DMS153 treated with DMSO at 0.1 percent for 48 hours (cell line): ENCODE data around the gene ADGRL1.

ENCODE experiments used
- DNase-seq: peaks from one replicate; lab custom pipeline; 2025; ENCODE audit not compliant: unreplicated experiment; lab: John Stamatoyannopoulos, UW

Gene ADGRL1

DNA sequence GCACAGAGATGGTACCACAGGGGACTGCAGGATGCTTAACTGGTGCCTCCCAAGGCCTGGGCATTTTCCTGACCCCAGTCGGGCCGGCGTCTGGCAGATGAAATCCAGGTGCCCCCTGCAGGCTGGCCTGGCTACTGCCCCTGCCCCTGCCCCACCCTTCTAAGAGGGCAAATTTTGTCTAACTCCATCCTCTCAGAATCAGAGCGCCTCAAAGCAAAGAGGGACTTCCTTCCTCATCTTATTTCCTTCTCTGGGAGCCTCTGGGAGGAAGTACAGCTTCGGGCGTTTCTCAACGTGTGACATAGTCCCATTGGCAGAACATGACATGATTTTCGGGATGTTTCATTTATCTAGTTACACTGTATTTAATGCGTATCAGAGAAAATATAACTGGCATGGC lies 91.1 kb downstream of the ADGRL1 start:
- no peak for DNase-seq

DNA sequence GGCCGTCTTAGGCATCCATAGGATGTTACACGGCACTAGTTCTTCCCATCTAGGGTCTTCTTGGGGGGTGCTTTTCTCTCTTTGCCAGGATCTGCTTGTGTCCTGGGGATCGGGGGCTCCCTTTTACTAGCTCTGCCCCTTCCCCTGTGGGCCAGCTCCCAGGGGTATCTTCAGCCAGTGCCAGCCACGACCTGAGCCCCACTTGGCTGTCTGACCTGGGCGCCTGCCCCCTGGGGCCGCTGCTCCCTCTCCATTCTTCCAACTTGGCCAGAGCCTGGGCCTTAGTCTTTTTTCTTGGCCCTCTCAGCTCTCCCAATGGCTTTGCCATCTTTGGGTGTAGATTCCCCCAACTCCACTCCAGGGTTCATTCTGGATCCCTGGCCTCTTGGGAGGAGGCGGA lies 91.5 kb downstream of the ADGRL1 start:
- no peak for DNase-seq

DNA sequence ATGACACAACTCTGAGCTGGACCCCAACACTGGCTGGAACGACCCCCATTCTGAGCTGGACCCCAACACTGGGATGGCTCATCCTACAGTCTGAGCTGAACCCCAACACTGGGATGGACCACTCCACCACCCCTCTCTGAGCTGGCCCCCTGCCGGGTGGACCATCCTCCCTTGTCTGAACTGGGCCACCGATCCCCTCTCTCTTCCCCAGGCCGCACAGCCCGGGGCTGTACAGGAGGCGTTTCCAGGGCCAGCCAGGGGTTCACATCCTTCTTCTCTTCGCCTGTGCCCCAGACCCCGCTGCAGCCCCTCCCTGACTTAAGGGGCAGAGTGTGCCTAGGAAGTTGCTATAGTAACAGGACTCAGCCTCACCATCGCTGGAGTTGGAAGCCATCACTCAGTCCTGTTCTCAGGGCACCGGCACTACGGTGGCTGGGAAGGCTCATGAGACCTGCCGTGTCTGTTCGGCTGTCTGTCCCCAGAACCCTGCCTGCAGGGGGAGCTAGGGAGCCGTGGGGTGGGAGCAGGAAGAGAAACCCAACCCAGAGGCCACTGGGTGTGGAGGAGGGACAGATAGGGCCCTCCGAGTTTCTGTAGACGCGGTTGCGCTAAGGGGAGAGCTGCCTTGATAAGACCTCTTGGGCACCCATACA lies 92.1 kb downstream of the ADGRL1 start:
- DNase-seq, result no peak

DNA sequence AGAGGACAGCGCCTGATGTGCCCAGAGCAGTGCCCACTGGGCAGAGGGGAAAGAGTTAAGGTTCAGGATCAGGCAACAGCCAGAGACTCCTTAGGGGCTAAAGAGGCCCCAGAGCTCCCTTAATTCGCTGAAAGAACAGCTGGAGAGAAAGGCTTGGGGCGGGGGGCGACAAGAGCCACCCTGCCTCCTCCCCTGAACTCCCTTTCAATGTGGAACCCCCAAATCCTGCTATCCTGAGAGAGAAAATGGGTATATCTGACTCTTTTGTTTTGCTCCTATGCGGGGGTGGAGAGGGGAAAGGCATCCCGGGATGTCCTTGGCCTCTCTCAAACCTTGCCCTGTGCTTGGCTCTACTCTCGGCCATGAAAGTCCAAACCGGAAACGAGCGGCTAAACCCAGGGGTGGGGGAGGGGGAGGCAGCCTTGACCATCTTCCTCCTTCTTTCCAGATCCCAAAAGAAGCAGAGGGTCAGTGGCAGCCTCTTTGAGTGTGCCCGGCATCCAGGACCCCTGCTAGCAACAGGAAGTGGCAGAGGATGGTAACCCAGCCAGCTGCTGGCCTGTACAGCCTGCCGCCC lies 93.1 kb downstream of the ADGRL1 start:
- DNase-seq, result no peak

DNA sequence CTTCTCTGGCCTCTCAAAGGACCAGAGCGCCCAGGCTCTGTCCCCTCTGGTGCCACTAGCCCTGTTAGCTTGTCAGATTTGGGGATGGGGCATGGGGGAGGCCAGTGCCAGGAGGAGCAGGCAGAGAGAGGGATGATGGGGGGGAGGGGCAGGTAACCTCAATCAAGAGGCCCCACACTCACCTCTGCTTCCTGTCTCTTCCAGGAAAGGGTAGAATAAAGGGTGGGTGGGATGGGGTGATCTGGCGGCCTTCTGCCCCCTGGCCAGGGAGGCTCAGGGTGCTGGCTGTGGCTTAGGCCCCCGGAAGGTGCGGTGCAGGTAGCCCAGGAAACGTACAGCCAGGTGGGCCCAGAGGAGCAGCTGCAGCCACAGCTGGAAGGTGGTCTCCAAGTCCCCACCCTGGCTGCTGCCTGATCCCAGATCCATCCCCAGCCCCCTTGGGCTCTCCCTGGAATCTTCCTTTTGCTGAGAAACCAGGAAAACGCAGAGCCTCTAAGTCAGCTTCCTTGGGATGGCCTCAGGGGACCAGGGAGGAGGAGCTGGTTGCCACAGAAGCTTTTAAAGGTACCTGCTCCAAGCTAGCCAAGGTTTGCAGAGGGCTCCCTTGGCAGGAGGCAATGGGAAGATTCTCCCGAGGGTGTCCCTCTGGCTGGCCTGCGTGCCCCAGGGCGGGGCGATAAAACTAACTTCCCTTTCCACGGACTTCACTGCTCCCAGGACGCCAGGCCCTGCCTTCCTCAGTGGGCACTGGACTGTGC lies 93.7 kb downstream of the ADGRL1 start:
- DNase-seq, result no peak

DNA sequence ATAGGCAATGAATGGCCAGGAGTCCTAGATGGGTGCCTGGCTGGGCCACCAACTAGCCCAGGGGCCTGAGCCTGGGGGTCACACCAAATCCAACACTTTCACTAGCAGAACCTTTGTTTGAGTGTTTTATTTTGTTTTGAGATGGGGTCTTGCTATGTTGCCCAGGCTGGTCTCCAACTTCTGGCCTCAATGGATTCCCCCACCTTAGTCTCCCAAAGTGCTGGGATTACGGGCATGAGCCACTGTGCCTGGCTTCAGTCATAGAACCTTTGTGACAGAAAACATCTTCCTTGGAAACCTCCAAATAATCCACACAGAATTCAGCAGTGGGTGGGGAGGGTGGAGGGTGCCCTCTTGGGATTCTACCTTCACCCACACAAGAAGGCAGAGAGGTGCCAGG lies 94.5 kb downstream of the ADGRL1 start:
- DNase-seq, result no peak

DNA sequence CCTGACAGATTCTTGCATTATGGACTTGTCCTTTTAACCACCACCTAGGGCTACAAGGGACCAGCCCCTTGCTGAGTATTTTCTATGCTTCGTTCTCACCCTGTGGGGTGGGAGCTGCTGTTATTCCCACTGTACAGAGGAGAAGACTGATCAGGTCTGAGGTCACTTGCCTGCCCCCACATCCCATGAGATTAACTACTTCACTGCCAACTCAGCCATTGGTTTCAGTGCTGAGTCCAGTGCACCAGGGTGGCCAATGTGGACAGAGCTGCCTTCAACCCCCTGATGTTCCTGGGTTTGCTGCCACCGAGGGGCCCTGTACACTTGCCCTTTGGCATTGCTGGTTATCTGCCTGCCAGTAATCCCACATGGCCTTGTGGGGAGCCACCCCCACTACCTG lies 95.3 kb downstream of the ADGRL1 start:
- DNase-seq, result no peak

DNA sequence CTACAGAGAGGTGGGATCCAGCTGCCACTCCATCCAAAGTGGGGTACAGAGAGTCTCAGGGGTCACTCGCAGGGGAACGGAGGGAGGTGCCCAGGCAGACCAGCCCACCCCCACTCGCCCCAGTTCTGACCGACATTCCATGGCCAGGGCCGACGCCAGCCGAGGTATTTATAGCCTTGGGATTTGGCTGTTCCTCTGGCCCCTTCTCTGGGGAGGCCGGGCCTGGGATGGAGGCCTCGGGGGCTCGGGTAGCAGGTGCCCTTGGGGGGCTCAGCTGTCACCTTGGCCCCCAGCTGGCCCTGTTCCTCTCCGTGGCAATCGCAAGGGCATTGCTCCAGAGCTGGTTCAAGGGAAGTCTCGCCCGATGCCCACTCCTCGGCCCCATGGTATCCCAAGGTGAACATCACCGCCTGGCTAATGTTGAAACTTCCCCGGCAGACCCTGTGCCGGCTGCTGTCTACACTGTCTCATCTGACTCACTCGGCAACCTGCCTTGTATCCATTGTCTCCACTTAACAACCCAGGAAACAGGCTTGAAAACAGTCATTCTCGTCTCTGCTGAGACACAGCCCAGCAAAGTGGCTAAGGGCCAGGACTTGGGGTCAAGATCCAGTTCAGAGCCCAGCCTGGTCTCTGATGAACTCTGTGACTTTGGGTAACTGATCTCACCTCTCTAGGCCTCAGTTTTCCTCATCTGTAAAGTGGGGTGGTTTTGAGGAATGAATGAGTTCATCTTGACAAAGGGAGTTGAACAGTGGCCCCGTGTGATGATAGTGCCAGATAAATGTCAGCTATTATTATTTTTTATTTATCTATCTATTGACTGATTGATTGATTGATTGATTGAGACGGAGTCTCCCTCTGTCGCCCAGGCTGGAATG lies 98.1 kb downstream of the ADGRL1 start:
- DNase-seq, result no peak

DNA sequence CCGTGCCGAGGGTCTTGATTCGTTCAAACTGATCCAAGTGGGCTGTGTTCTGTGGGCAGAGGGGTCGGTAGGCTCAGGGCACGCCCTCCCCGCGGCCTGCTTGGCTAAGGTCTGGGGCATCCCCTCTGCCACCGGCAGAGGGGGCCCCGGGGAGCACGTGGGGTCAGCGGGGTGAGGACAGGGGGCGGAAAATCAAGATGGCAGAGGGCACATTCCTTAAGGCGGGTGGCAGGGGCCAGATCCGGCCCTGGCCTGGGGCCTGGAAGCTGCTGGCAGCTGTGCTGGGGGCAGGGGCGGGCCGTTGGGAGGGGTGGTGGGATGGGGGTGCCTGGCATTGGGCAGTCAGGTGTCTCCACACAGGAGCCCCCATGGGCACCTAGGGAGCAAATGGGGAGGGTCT lies 99.1 kb downstream of the ADGRL1 start:
- no peak for DNase-seq

DNA sequence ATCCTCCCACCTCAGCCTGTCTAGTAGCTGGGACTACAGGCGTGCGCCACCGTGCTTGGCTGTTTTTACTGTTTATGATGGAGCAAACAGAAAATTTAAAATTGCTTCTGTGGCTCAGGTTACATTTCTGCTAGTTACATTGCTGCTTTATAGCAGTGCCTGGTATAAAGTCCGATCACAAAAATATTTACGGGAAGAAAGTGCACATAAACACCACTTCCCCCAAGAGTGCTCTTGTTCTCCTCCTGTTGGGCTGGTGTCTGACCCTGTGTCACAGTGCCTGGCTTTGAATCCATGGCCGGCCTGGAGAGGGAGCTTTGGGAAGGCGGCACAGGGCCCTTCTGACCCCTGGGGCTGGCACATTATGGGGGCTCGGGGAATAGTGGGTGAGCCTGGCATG lies 100.3 kb downstream of the ADGRL1 start:
- no peak for DNase-seq

DNA sequence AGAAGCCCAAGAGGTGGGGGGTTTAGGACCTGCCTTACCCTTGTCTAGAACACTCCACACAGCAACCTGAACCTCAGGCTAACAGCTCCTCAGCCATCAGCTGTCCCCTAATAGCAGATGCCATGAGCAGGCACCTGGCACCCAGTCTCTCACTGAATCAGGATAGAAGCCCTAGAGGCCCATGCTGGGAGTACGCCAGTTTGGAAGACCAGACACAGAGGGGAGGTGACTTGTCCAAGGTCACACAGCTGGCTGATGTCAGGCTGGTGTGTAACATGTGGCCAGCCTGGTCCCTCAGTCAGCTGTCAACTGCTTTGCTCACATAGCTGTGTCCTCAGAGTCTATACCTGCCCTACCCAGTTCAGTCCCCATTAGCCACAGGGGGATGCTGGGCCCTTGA lies 102.7 kb downstream of the ADGRL1 start:
- DNase-seq, result no peak

DNA sequence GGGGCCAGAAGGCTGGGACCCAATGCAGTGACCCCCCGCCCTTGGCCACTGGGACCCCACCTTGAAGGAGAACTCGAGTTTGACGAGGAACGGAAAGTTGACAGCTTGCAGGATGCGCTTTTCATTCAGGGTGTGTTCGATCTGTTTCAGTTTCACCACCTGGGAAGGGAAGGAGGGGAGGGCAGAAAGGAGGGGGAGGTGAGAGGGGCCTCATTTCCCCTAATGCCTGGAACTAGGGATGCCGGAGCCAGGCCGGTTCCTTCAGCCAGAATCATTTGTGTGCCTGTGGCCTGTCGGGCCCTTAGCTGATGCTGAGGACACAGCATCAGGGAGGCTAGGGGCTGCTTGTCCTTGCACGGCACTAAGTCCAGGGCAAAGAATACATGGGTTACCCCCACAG lies 103.2 kb downstream of the ADGRL1 start:
- DNase-seq, result no peak

DNA sequence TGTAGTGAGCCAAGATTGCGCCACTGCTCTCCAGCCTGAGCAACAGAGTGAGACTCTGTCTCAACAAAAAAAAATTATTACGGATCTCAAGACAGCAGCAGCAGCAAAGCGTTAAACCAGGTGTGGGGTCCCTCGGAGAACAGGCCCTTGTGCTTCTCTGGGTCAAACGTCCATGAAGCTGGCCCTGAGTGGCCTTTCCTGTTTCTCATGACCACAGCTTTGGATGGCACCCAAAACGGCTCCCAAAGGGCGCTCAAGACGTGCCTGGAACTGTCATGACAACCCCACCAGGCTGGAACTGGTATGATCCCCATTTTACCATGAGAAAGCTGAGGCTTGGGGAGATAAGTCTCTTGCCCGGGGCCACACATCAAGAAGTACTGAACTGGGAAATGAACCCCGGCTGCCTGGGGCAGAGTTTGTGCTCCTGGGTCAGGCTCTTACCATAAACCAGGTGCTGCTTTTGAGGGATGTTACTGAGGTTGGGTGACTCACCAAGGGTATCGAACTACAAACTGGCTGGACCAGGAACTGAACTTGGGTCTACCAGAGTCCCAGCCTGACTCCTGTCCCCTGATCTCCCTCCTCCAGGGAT lies 103.8 kb downstream of the ADGRL1 start:
- no peak for DNase-seq

DNA sequence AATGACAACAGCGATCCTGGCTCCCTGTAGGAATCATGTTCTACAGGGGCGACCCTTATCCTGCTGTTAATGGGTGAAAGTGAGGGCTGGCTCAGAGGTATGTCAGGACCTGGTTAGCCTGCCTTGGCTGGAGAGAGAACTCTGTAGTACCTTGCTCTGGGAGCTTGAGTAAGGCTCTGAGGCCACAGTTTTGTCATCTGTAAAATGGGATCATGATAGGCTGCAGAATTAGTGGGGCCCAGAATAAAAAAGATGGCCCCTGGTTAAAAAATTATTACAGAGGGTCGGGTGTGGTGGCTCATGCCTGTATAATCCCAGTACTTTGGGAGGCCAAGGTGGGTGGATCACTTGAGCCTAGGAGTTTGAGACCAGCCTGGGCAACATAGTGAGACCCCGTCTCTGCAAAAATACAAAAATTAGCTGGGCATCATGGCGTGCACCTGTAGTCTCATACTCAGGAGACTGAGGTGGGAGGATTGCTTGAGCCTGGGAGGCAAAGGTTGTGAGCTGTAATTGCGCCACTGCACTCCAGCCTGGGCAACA lies 104.9 kb downstream of the ADGRL1 start:
- DNase-seq, result no peak
